WTC11 (cell line): ENCODE measurements around the gene EXOSC7. TPM values are rescaled to one million over a fixed set of nuclear protein-coding genes. Genes with fewer than 3 reads are reported as not detected.
A peak's percentile ranks its signal among the peaks of the same experiment; 100 is the strongest.
"Not testable (repeated sequence)": the region's sequence is repeated elsewhere in the genome, so short reads cannot be mapped to it uniquely, and the experiment has no call there.

Source experiments
- ATAC-seq: fragments of 200-7000 bp; cut with Tn5 transposase; 2 replicates; pipeline ENCODE4 v1.10.0; 2021; ENCODE audit warnings: mild to moderate bottlenecking, moderate library complexity
- CTCF ChIA-PET: fragments of 300-600 bp; sonication (Branson Sonifier 250); formaldehyde crosslinking; loops from one replicate; lab custom pipeline; 2021; ENCODE audit warnings: antibody characterized with exemption; lab: Charles Lee
- POLR2A ChIA-PET: fragments of 350-600 bp; sonication (Branson Sonifier 250); formaldehyde crosslinking; loops from one replicate; lab custom pipeline; 2021; ENCODE audit warnings: antibody characterized with exemption; lab: Charles Lee
- DNase-seq: peaks from one replicate; pipeline ENCODE4 v3.0.0; 2021; ENCODE audit warnings: low spot score
- H3K27ac Mint-ChIP-seq: 2 replicates; pipeline ENCODE4 v1.8.0; 2021; ENCODE audit warnings: mixed read lengths
- H3K27me3 Mint-ChIP-seq: 2 replicates; pipeline ENCODE4 v1.8.0; 2021; ENCODE audit warnings: low read depth, mild to moderate bottlenecking, moderate library complexity, mixed read lengths
- H3K36me3 Mint-ChIP-seq: 2 replicates; pipeline ENCODE4 v1.8.0; 2021; ENCODE audit warnings: mixed read lengths
- H3K4me1 Mint-ChIP-seq: 2 replicates; pipeline ENCODE4 v1.8.0; 2022; ENCODE audit warnings: mixed read lengths
- H3K4me3 Mint-ChIP-seq: 2 replicates; pipeline ENCODE4 v1.8.0; 2021; ENCODE audit warnings: mild to moderate bottlenecking, moderate library complexity, mixed read lengths
- H3K9me3 Mint-ChIP-seq: 2 replicates; pipeline ENCODE4 v1.8.0; 2021; ENCODE audit warnings: mixed read lengths
- AFF4 ChIP-seq: sonication (generic); formaldehyde crosslinking; IDR thresholded peaks from 2 replicates; pipeline ENCODE4 v1.8.1; 2023; ENCODE audit warnings: mild to moderate bottlenecking, missing genetic modification reagents, borderline replicate concordance
- ATF2 ChIP-seq: sonication (generic); formaldehyde crosslinking; IDR thresholded peaks from 2 replicates; pipeline ENCODE4 v1.8.1; 2022; ENCODE audit warnings: low read depth, missing genetic modification reagents, borderline replicate concordance
- E2F1 ChIP-seq: sonication (generic); formaldehyde crosslinking; IDR thresholded peaks from 2 replicates; pipeline ENCODE4 v1.8.0; 2022; ENCODE audit warnings: mild to moderate bottlenecking, missing genetic modification reagents
- ERG ChIP-seq: fragments of 250-450 bp; sonication (Bioruptor Pico); IDR thresholded peaks from 2 replicates; pipeline ENCODE4 v1.8.0; 2021; ENCODE audit warnings: mild to moderate bottlenecking
- ESRRA ChIP-seq: sonication (generic); formaldehyde crosslinking; IDR thresholded peaks from 2 replicates; pipeline ENCODE4 v1.8.1; 2022; ENCODE audit warnings: mild to moderate bottlenecking, missing genetic modification reagents, borderline replicate concordance
- FOXJ3 ChIP-seq: sonication (generic); formaldehyde crosslinking; IDR thresholded peaks from 2 replicates; pipeline ENCODE4 v1.9.0; 2021; ENCODE audit warnings: missing genetic modification reagents, mild to moderate bottlenecking, borderline replicate concordance
- FOXP1 ChIP-seq: sonication (generic); formaldehyde crosslinking; IDR thresholded peaks from 2 replicates; pipeline ENCODE4 v1.8.0; 2022; ENCODE audit warnings: missing genetic modification reagents, mild to moderate bottlenecking, moderate library complexity, borderline replicate concordance
- GABPB1 ChIP-seq: sonication (generic); formaldehyde crosslinking; IDR thresholded peaks from 2 replicates; pipeline ENCODE4 v1.8.1; 2023; ENCODE audit warnings: mild to moderate bottlenecking, missing genetic modification reagents
- GRHL2 ChIP-seq: fragments of 250-450 bp; sonication (Bioruptor Pico); IDR thresholded peaks from 2 replicates; pipeline ENCODE4 v1.8.0; 2022; ENCODE audit warnings: mild to moderate bottlenecking, moderate library complexity; ENCODE audit not compliant: insufficient replicate concordance, severe bottlenecking
- GTF2I ChIP-seq: fragments of 250-450 bp; sonication (Bioruptor Pico); conservative IDR thresholded peaks from 2 replicates; pipeline ENCODE4 v1.4.0; 2021; ENCODE audit warnings: mild to moderate bottlenecking
- IRF2 ChIP-seq: sonication (generic); formaldehyde crosslinking; IDR thresholded peaks from 2 replicates; pipeline ENCODE4 v1.8.0; 2022; ENCODE audit warnings: low read depth, missing genetic modification reagents, borderline replicate concordance
- KAT7 ChIP-seq: sonication (generic); formaldehyde crosslinking; IDR thresholded peaks from 2 replicates; pipeline ENCODE4 v1.8.1; 2023; ENCODE audit warnings: missing genetic modification reagents, mild to moderate bottlenecking, borderline replicate concordance
- NFATC4 ChIP-seq: fragments of 250-450 bp; sonication (Bioruptor Pico); IDR thresholded peaks from 2 replicates; pipeline ENCODE4 v1.9.0; 2021; ENCODE audit warnings: mild to moderate bottlenecking
- PRDM15 ChIP-seq: sonication (generic); formaldehyde crosslinking; IDR thresholded peaks from 2 replicates; pipeline ENCODE4 v1.8.0; 2022; ENCODE audit warnings: missing genetic modification reagents
- PREB ChIP-seq: sonication (generic); formaldehyde crosslinking; IDR thresholded peaks from 2 replicates; pipeline ENCODE4 v1.8.1; 2022; ENCODE audit warnings: mild to moderate bottlenecking, missing genetic modification reagents, moderate library complexity, borderline replicate concordance
- TEAD4 ChIP-seq: sonication (generic); formaldehyde crosslinking; IDR thresholded peaks from 2 replicates; pipeline ENCODE4 v1.8.0; 2022; ENCODE audit warnings: mild to moderate bottlenecking, missing genetic modification reagents
- TP53 ChIP-seq: sonication (generic); formaldehyde crosslinking; IDR thresholded peaks from 2 replicates; pipeline ENCODE4 v1.8.1; 2023; ENCODE audit warnings: mild to moderate bottlenecking, missing genetic modification reagents
- ZNF232 ChIP-seq: sonication (generic); formaldehyde crosslinking; IDR thresholded peaks from 2 replicates; pipeline ENCODE4 v1.8.0; 2022; ENCODE audit warnings: mild to moderate bottlenecking, missing genetic modification reagents
- ZNF317 ChIP-seq: sonication (generic); formaldehyde crosslinking; IDR thresholded peaks from 2 replicates; pipeline ENCODE4 v1.8.1; 2023; ENCODE audit warnings: low read depth, mild to moderate bottlenecking, moderate library complexity, missing genetic modification reagents, borderline replicate concordance
- total RNA-seq: library from RNA; stranded (reverse); gene quantifications from 3 replicates; pipeline ENCODE4 v1.2.3, GENCODE V29; 2021

The EXOSC7 gene
- total RNA-seq, 1 experiment from 2014 or later, result 85.7 TPM

- peak; percentile 78 for TF ChIP-seq ZNF317 (CRISPR knock-in tag)
- TF ChIP-seq, all 79 proteins: peak for 1; not testable (repeated sequence) for 78
- CTCF ChIA-PET, result interaction anchor here (1.7 kb wide), 1 partner anchor 10 kb away, joined by 9 read pairs; the partner anchor contains the start of genes EXOSC7 and ZDHHC3
- H3K27me3 Mint-ChIP-seq, H3K4me3 Mint-ChIP-seq, POLR2A ChIA-PET, ATAC-seq, DNase-seq, H3K27ac Mint-ChIP-seq: not testable (repeated sequence)
- H3K4me1 Mint-ChIP-seq, result peaks cover 19% of the 10 kb centered on the region
- H3K36me3 Mint-ChIP-seq, result peaks cover 53% of the 10 kb centered on the region
- H3K9me3 Mint-ChIP-seq, result peaks cover 18% of the 10 kb centered on the region
These were observed 10.3 kb downstream of the EXOSC7 start for GRCh38 chr3:44986330-44986729.

- DNase-seq (no peak), ATAC-seq (no peak)
- H3K9me3 Mint-ChIP-seq, result peaks cover 18% of the 10 kb centered on the region
- CTCF ChIA-PET, result interaction anchor here (0.6 to 1.7 kb wide), 2 partner anchors 11 to 15 kb away, joined by 3 to 9 read pairs; partner anchors contain the start of genes EXOSC7 and ZDHHC3
- POLR2A ChIA-PET, result no interaction called here
- no peaks in the 10 kb centered on the region for H3K27me3 Mint-ChIP-seq
- peaks cover 57% of the 10 kb centered on the region for H3K36me3 Mint-ChIP-seq
- no peak overlapping the region for H3K27ac Mint-ChIP-seq
- H3K4me1 Mint-ChIP-seq, result peaks cover 19% of the 10 kb centered on the region
- no peak overlapping the region for H3K4me3 Mint-ChIP-seq
- TF ChIP-seq ESRRA (CRISPR knock-in tag), result no peak
- no peak for TF ChIP-seq KAT7 (CRISPR knock-in tag)
- TF ChIP-seq GRHL2, result no peak
- TF ChIP-seq AFF4, result no peak
- no peak for TF ChIP-seq FOXP1 (CRISPR knock-in tag)
- no peak for TF ChIP-seq ZNF232 (CRISPR knock-in tag)
- TF ChIP-seq TP53 (CRISPR knock-in tag), result no peak
- no peak for TF ChIP-seq E2F1 (CRISPR knock-in tag)
- TF ChIP-seq GABPB1, result no peak
- no peak for TF ChIP-seq FOXJ3 (CRISPR knock-in tag)
- no peak for TF ChIP-seq PREB
- no peak for TF ChIP-seq ERG (CRISPR knock-in tag)
- no peak for TF ChIP-seq NFATC4 (CRISPR knock-in tag)
- TF ChIP-seq PRDM15 (CRISPR knock-in tag), result no peak
- no peak for TF ChIP-seq ATF2 (CRISPR knock-in tag)
- TF ChIP-seq IRF2 (CRISPR knock-in tag), result no peak
- no peak for TF ChIP-seq TEAD4 (CRISPR knock-in tag)
- no peak for TF ChIP-seq GTF2I
These were observed 11.3 kb downstream of the EXOSC7 start for GRCh38 chr3:44987332-44987731.
